ENCODE data around the gene LIPM.

- TF ChIP-seq GATA3 (IDR thresholded peaks at IDR 0.05; ENCODE audit: low read depth, low read length) (no peak), GATA2 (IDR thresholded peaks at IDR 0.05; ENCODE audit: low read depth, low read length) (no peak)
Measured at GRCh38 chr10:88809621-88810020, 7.1 kb downstream of the LIPM start.
